Ascending aorta (tissue), 2 donors: ENCODE data around the gene SLC28A1. TPM values are rescaled to one million over a fixed set of nuclear protein-coding genes. Genes with fewer than 3 reads are reported as not detected.

Experiments
- DNase-seq, 2 donors: peaks; one replicate each; pipeline ENCODE4 v3.0.0-alpha.2; 2019; ENCODE audit warnings: low spot score in 2 of 2
- H3K27ac ChIP-seq, 2 donors: fragments of 200-600 bp; sonication (generic); one replicate each; pipeline ENCODE4 v1.5.1; 2016 to 2017; ENCODE audit warnings: mild to moderate bottlenecking in 1 of 2
- H3K27me3 ChIP-seq: fragments of 200-600 bp; sonication (generic); one replicate; pipeline ENCODE4 v1.5.1; 2017
- H3K36me3 ChIP-seq, 2 donors: fragments of 200-600 bp; sonication (generic); one replicate each; pipeline ENCODE4 v1.5.1; 2016
- H3K4me1 ChIP-seq, 2 donors: fragments of 200-600 bp; sonication (generic); one replicate each; pipeline ENCODE4 v1.5.1; 2016 to 2017; ENCODE audit warnings: mild to moderate bottlenecking in 1 of 2
- H3K4me3 ChIP-seq, 2 donors: fragments of 200-600 bp; sonication (generic); one replicate each; pipeline ENCODE4 v1.5.1; 2016 to 2017; ENCODE audit warnings: mild to moderate bottlenecking in 1 of 2
- H3K9me3 ChIP-seq, 2 donors: fragments of 200-600 bp; sonication (generic); one replicate each; pipeline ENCODE4 v1.5.1; 2016
- intact Hi-C: fragments of 100-400 bp; cut with DNase I; formaldehyde crosslinking; loops from one replicate; pipeline ENCODE4 v1.15.1; 2023
- total RNA-seq: library from RNA; depleted of rRNA; stranded (reverse); fragments of >200 nt; gene quantifications from one replicate; pipeline ENCODE4 v1.1.0, GENCODE V29; 2016
- TF ChIP-seq, protein P1 (sequence below), 3 experiments: fragments of 200-600 bp in 2 of 3; fragments of 450-650 bp in 1 of 3; sonication (generic) in 2 of 3; IDR thresholded peaks; one replicate each; pipeline ENCODE4 v1.5.1; 2016 to 2019; ENCODE audit warnings: antibody characterized with exemption in 3 of 3, mild to moderate bottlenecking in 1 of 3, moderate library complexity in 1 of 3

Gene SLC28A1
- total RNA-seq, 1 donor from 2014 or later, result not detected

DNA sequence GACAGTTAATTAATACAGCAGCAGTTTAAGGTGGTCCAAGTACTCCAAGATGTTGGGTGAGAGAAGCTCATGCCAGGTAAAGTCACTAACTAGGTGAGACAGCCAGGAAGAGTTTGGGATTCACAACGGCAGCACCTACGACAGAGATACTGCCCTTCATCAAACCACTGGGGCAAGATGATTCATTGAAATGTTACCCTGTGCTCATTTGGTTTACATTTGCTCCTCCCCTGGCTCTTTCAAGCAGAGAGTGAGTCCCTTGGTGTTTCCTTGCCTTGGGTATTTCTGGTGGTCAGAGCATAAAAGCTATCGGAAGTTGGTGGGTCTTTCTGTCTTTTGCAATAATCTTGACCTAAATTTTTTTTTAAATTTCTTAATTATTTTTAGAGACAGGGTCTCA is 77.2 kb downstream of the SLC28A1 start:
- Histone ChIP-seq H3K4me1 (no peaks in the 10 kb centered on the region), H3K27me3 (no peaks in the 10 kb centered on the region), H3K4me3 (no peak overlapping the region), H3K27ac (no peak overlapping the region), H3K36me3 (no peaks in the 10 kb centered on the region), H3K9me3 (no peaks in the 10 kb centered on the region)
- TF ChIP-seq, protein P1, sequence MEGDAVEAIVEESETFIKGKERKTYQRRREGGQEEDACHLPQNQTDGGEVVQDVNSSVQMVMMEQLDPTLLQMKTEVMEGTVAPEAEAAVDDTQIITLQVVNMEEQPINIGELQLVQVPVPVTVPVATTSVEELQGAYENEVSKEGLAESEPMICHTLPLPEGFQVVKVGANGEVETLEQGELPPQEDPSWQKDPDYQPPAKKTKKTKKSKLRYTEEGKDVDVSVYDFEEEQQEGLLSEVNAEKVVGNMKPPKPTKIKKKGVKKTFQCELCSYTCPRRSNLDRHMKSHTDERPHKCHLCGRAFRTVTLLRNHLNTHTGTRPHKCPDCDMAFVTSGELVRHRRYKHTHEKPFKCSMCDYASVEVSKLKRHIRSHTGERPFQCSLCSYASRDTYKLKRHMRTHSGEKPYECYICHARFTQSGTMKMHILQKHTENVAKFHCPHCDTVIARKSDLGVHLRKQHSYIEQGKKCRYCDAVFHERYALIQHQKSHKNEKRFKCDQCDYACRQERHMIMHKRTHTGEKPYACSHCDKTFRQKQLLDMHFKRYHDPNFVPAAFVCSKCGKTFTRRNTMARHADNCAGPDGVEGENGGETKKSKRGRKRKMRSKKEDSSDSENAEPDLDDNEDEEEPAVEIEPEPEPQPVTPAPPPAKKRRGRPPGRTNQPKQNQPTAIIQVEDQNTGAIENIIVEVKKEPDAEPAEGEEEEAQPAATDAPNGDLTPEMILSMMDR (IDR thresholded peaks at IDR 0.05), result no peak
- intact Hi-C loops, result no loop called here
- DNase-seq, result no peak

DNA sequence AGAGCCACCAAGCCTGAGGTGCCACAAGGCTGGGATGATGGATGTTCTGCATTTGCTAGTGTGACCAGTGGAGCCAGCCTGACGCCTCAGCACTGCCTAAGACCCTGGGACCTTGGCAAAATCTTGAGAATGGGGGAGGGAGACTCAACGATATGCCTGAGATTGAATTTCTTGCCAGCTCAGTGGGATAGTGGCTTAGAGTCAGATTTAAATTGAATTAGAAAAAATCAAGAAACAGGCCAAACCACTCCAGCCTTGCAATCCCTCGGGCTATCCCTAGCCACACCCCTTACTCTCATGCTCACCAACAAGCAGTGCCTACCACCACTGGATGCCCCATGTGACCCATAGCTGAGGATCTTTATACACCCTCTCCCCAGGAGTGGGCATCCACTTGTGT is 78.5 kb downstream of the SLC28A1 start:
- Histone ChIP-seq H3K36me3 (no peaks in the 10 kb centered on the region), H3K4me3 (no peak overlapping the region), H3K4me1 (no peaks in the 10 kb centered on the region), H3K27ac (no peak overlapping the region), H3K9me3 (no peaks in the 10 kb centered on the region), H3K27me3 (no peaks in the 10 kb centered on the region)
- TF ChIP-seq, protein P1 (IDR thresholded peaks at IDR 0.05), result no peak
- no peak for DNase-seq
- intact Hi-C loops, result no loop called here

DNA sequence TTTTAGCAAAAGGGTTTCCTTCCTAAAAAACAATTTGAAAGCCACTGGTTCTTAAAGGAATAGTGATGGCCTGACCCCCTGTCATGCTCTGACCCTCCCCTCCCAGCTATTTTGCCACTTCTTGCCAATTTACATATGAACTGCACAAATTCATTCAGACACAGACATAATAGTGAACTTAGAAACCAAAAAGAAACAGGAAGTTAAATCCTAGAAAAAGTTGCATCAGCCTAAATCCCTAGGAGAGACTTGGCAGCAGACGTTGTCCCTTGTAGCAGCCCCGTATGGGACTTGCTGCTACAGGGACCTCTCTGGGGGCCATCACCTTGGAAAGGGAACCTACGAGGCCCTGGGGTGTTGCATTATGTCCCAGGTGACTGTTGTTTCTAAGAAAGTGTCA is 82.9 kb downstream of the SLC28A1 start:
- Histone ChIP-seq H3K27ac (no peak overlapping the region), H3K36me3 (no peaks in the 10 kb centered on the region), H3K4me3 (no peak overlapping the region), H3K9me3 (no peaks in the 10 kb centered on the region), H3K27me3 (no peaks in the 10 kb centered on the region), H3K4me1 (no peaks in the 10 kb centered on the region)
- no peak for DNase-seq
- TF ChIP-seq, protein P1 (IDR thresholded peaks at IDR 0.05), result no peak
- intact Hi-C loops, result no loop called here

DNA sequence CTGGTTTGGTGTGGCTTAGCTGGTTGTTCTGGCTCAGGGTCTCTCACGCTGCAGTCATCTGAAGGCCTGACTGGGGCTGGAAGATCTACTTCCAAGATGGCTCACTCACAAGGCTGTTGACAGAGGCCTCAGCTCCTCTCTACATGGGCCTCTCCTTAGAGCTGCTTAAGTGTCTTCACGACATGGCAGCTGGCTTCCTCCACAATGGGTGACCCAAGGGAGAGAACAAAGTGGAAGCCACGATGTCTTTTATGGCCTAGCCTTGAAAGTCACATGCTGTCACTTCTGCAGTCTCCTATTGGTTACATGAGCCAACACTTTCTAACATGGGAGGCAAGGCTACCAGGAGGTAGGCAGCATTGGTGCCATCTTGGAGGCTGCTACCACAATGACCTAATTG is 83.8 kb downstream of the SLC28A1 start:
- intact Hi-C loops, result no loop called here
- Histone ChIP-seq H3K27me3 (no peaks in the 10 kb centered on the region), H3K4me3 (no peak overlapping the region), H3K36me3 (no peaks in the 10 kb centered on the region), H3K9me3 (no peaks in the 10 kb centered on the region), H3K27ac (no peak overlapping the region), H3K4me1 (no peaks in the 10 kb centered on the region)
- no peak for DNase-seq
- TF ChIP-seq, protein P1 (IDR thresholded peaks at IDR 0.05), result no peak

DNA sequence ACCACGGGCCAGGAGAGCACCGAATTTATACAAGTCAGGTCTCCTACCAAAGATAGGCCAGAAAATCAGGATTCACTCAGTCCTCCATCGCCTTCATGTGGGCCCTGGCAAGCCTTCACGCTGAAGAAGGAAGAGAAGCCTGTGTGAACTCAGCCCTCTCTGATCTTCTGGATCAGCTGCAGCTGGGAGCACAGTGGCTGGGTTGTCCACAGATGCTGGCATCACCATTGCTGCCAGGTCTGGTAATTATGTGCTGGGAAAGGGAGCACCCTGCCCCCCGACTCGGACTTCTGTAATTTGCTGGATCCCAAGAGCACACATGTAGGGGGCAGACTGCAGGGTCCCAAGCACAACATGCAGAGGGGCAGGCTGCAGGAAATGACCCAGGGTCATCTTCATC is 84.8 kb downstream of the SLC28A1 start:
- Histone ChIP-seq H3K9me3 (no peaks in the 10 kb centered on the region), H3K36me3 (no peaks in the 10 kb centered on the region), H3K4me3 (no peak overlapping the region), H3K27ac (no peak overlapping the region), H3K4me1 (no peaks in the 10 kb centered on the region), H3K27me3 (no peaks in the 10 kb centered on the region)
- no peak for DNase-seq
- intact Hi-C loops, result no loop called here
- TF ChIP-seq, protein P1 (IDR thresholded peaks at IDR 0.05), result no peak

DNA sequence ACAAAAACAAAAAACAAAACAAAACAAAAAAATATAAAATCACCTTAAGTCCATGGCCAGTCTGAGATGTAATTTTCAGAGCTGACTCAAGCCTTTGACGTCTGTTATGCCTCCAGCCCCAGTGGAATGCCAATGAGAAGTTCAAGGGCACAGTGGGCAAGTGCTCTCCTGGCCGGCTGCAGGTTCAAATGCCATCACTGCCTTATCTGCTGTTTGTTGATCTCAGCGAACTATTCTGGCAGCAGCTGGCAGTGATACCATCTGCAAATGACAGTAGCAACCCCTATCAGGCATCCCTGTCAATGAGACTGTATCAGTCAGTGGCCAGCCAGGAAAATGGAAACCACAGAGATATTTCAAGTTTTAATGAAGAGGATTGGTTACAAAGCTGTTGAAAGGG is 86.4 kb downstream of the SLC28A1 start:
- no peak overlapping the region for H3K4me3 ChIP-seq
- no peaks in the 10 kb centered on the region for H3K9me3 ChIP-seq
- peak in 1 of 2 donors; percentile 19 for DNase-seq
- H3K36me3 ChIP-seq, result no peaks in the 10 kb centered on the region
- no peaks in the 10 kb centered on the region for H3K4me1 ChIP-seq
- TF ChIP-seq, protein P1 (IDR thresholded peaks at IDR 0.05), result no peak
- no peak overlapping the region for H3K27ac ChIP-seq
- no peaks in the 10 kb centered on the region for H3K27me3 ChIP-seq
- intact Hi-C loops, result no loop called here
